ENCODE measurements around the gene ADPRHL1.

Gene ADPRHL1

GRCh38 chr13:113470073-113470472 is 16.8 kb upstream of the ADPRHL1 start:
- no peak for TF ChIP-seq CTCF (IDR thresholded peaks at IDR 0.05; ENCODE audit: unreplicated experiment in 3 of 3)
- no peak overlapping the region for H3K27ac Mint-ChIP-seq
- H3K36me3 Mint-ChIP-seq (ENCODE audit: low read depth): peaks cover 71% of the 10 kb centered on the region
- peaks cover 6% of the 10 kb centered on the region for H3K4me1 Mint-ChIP-seq
- no peaks in the 10 kb centered on the region for H3K9me3 Mint-ChIP-seq
- no peak overlapping the region for H3K4me3 Mint-ChIP-seq
- no peaks in the 10 kb centered on the region for H3K27me3 Mint-ChIP-seq (ENCODE audit: low read depth)

GRCh38 chr13:113469582-113469981 is 16.3 kb upstream of the ADPRHL1 start:
- Mint-ChIP-seq H3K4me3 (no peak overlapping the region), H3K36me3 (ENCODE audit: low read depth) (peaks cover 66% of the 10 kb centered on the region), H3K4me1 (peaks cover 6% of the 10 kb centered on the region), H3K27me3 (ENCODE audit: low read depth) (no peaks in the 10 kb centered on the region), H3K27ac (no peak overlapping the region), H3K9me3 (no peaks in the 10 kb centered on the region)
- TF ChIP-seq CTCF (IDR thresholded peaks at IDR 0.05; ENCODE audit: unreplicated experiment in 3 of 3): no peak

- Mint-ChIP-seq H3K36me3 (ENCODE audit: low read depth) (peaks cover 60% of the 10 kb centered on the region), H3K4me1 (peaks cover 6% of the 10 kb centered on the region), H3K9me3 (no peaks in the 10 kb centered on the region), H3K4me3 (peak overlapping the region in 2 of 3 experiments; percentile 28 to 70), H3K27me3 (ENCODE audit: low read depth) (no peaks in the 10 kb centered on the region), H3K27ac (peak overlapping the region in 2 of 3 experiments; percentile 34 to 87)
- TF ChIP-seq CTCF (IDR thresholded peaks at IDR 0.05; ENCODE audit: unreplicated experiment in 3 of 3): no peak
Observed at GRCh38 chr13:113468472-113469201, 15.3 kb upstream of the ADPRHL1 start.

- H3K27me3 Mint-ChIP-seq (ENCODE audit: low read depth): no peaks in the 10 kb centered on the region
- peak overlapping the region in 1 of 3 experiments; percentile 87 for H3K27ac Mint-ChIP-seq
- TF ChIP-seq CTCF (IDR thresholded peaks at IDR 0.05; ENCODE audit: unreplicated experiment in 3 of 3): no peak
- no peaks in the 10 kb centered on the region for H3K9me3 Mint-ChIP-seq
- peaks cover 6% of the 10 kb centered on the region for H3K4me1 Mint-ChIP-seq
- no peak overlapping the region for H3K4me3 Mint-ChIP-seq
- H3K36me3 Mint-ChIP-seq (ENCODE audit: low read depth): peaks cover 57% of the 10 kb centered on the region
Observed at GRCh38 chr13:113468029-113468428, 14.7 kb upstream of the ADPRHL1 start.

- no peaks in the 10 kb centered on the region for H3K9me3 Mint-ChIP-seq
- no peaks in the 10 kb centered on the region for H3K27me3 Mint-ChIP-seq (ENCODE audit: low read depth)
- no peak for TF ChIP-seq CTCF (IDR thresholded peaks at IDR 0.05; ENCODE audit: unreplicated experiment in 3 of 3)
- no peak overlapping the region for H3K4me3 Mint-ChIP-seq
- peaks cover 6% of the 10 kb centered on the region for H3K4me1 Mint-ChIP-seq
- H3K27ac Mint-ChIP-seq: peak overlapping the region in 2 of 3 experiments; percentile 49 to 88
- H3K36me3 Mint-ChIP-seq (ENCODE audit: low read depth): peaks cover 49% of the 10 kb centered on the region
Observed at GRCh38 chr13:113466383-113466782, 13.1 kb upstream of the ADPRHL1 start.

- Mint-ChIP-seq H3K27me3 (ENCODE audit: low read depth) (no peaks in the 10 kb centered on the region), H3K27ac (peak overlapping the region in 1 of 3 experiments; percentile 47), H3K4me3 (no peak overlapping the region), H3K36me3 (ENCODE audit: low read depth) (peaks cover 46% of the 10 kb centered on the region), H3K9me3 (no peaks in the 10 kb centered on the region), H3K4me1 (peaks cover 6% of the 10 kb centered on the region)
- no peak for TF ChIP-seq CTCF (IDR thresholded peaks at IDR 0.05; ENCODE audit: unreplicated experiment in 3 of 3)
Observed at GRCh38 chr13:113465300-113465699, 12.0 kb upstream of the ADPRHL1 start.
